ENCODE results near the gene DAP. TPM values are rescaled to one million over a fixed set of nuclear protein-coding genes. Genes with fewer than 3 reads are reported as not detected.
A peak's percentile ranks its signal among the peaks of the same experiment; 100 is the strongest.

The DAP gene
- polyA plus RNA-seq, 2 of the 4 experiments (the other 2 are of a cell fraction): 24.2 to 54.9 TPM

GRCh38 chr5:10645671-10646070 lies 115.4 kb downstream of the DAP start:
- FAIRE-seq (no peak), ATAC-seq (no peak; a peak in 1 of 6 replicates), DNase-seq (ENCODE audit: low read depth in 1 of 2, low spot score in 1 of 2) (no peak)
- no peak overlapping the region for H3K4me3 ChIP-seq
- TF ChIP-seq CBX8 (IDR thresholded peaks at IDR 0.05) (no peak), TP53 (CRISPR knock-in tag; IDR thresholded peaks at IDR 0.05) (no peak), BHLHE40 (IDR thresholded peaks at IDR 0.05; ENCODE audit: low read depth, low read length) (no peak), EP300 (IDR thresholded peaks at IDR 0.05) (no peak), PHF8 (IDR thresholded peaks at IDR 0.05; ENCODE audit: borderline replicate concordance, low read depth) (no peak), MAFK (IDR thresholded peaks at IDR 0.05; ENCODE audit: partially characterized antibody) (no peak), HOXB5 (CRISPR knock-in tag; IDR thresholded peaks at IDR 0.05) (no peak), NFE2L2 (conservative IDR thresholded peaks at IDR 0.05; ENCODE audit: low read length) (no peak), MAX (IDR thresholded peaks at IDR 0.05) (no peak), USF2 (IDR thresholded peaks at IDR 0.05) (no peak), CEBPB (IDR thresholded peaks at IDR 0.05) (no peak), MAZ (IDR thresholded peaks at IDR 0.05; ENCODE audit: borderline replicate concordance, low read depth, low read length) (no peak), JUNB (IDR thresholded peaks at IDR 0.05) (no peak), TFCP2L1 (CRISPR knock-in tag; IDR thresholded peaks at IDR 0.05) (no peak), FOSB (CRISPR knock-in tag; IDR thresholded peaks at IDR 0.05) (no peak), ZC3H11A (IDR thresholded peaks at IDR 0.05) (no peak), JUN (IDR thresholded peaks at IDR 0.05) (no peak), BCL3 (IDR thresholded peaks at IDR 0.05) (no peak), RFX5 (IDR thresholded peaks at IDR 0.05) (no peak), HEYL (CRISPR knock-in tag; IDR thresholded peaks at IDR 0.05) (no peak)
- no peak overlapping the region for H3K27ac ChIP-seq
- no peaks in the 10 kb centered on the region for H3K4me1 ChIP-seq
- WGBS (ENCODE audit: missing lambda C conversion rate): 84% methylated on average over 6 of the region's 6 CpGs
- POLR2A ChIA-PET: no interaction called here
- CTCF ChIA-PET: interaction anchor here (0.5 to 2.7 kb wide), 3 partner anchors 18 to 193 kb away, joined by 3 to 12 read pairs (median 4); no protein-coding TSS in a partner anchor
- no peaks in the 10 kb centered on the region for H3K9me3 ChIP-seq
- H3K4me2 ChIP-seq: no peak overlapping the region

DNA sequence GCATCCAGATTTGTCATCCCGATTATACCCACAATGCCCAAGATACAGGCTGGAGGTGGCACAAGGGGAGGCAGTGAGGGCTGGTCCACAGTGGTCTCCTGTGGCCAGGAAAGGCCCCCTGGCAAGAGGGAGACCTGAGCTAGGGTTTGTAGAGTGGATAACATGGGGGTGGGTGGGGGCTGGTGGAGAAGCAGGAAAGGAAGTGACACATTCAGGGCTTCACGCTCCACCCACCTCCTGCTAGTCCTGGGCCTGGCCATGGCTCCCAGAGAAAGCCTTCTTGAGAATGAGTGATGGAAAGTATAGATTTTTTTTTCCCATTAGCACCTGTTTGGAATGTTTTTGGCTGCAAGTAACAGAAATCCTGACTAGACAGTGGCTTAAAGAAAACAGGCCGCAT lies 115.9 kb downstream of the DAP start:
- Histone ChIP-seq H3K4me3 (no peak overlapping the region), H3K4me1 (no peaks in the 10 kb centered on the region), H3K27ac (no peak overlapping the region), H3K4me2 (no peak overlapping the region), H3K9me3 (no peaks in the 10 kb centered on the region)
- FAIRE-seq (no peak), DNase-seq (ENCODE audit: low read depth in 1 of 2, low spot score in 1 of 2) (no peak), ATAC-seq (peak in 1 of 2 experiments; percentile 24; a peak in 2 of 6 replicates)
- TF ChIP-seq EP300 (IDR thresholded peaks at IDR 0.05) (no peak), KDM1A (IDR thresholded peaks at IDR 0.05; ENCODE audit: low read depth) (no peak)
- ChIA-PET CTCF (interaction anchor here (0.5 to 2.7 kb wide), 4 partner anchors 8 to 193 kb away, joined by 3 to 12 read pairs (median 4); no protein-coding TSS in a partner anchor), POLR2A (no interaction called here)
- 88% methylated on average over 3 of the region's 3 CpGs for WGBS (ENCODE audit: missing lambda C conversion rate)

GRCh38 chr5:10644192-10644591 lies 116.8 kb downstream of the DAP start:
- ATAC-seq (no peak), DNase-seq (ENCODE audit: low read depth in 1 of 2, low spot score in 1 of 2) (no peak), FAIRE-seq (no peak)
- POLR2A ChIA-PET: no interaction called here
- WGBS (ENCODE audit: missing lambda C conversion rate): 87% methylated on average over 9 of the region's 9 CpGs
- CTCF ChIA-PET: interaction anchor here (0.6 to 2.7 kb wide), 4 partner anchors 8 to 192 kb away, joined by 4 to 12 read pairs (median 5); no protein-coding TSS in a partner anchor
- TF ChIP-seq CEBPB (IDR thresholded peaks at IDR 0.05): no peak
- TF ChIP-seq, protein P1, sequence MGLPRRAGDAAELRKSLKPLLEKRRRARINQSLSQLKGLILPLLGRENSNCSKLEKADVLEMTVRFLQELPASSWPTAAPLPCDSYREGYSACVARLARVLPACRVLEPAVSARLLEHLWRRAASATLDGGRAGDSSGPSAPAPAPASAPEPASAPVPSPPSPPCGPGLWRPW (IDR thresholded peaks at IDR 0.05): no peak
- TF ChIP-seq HOXA7 (CRISPR knock-in tag; IDR thresholded peaks at IDR 0.05): no peak
- no peak for TF ChIP-seq CBX2 (IDR thresholded peaks at IDR 0.05; ENCODE audit: borderline replicate concordance, low read depth)
- TF ChIP-seq, protein P2, sequence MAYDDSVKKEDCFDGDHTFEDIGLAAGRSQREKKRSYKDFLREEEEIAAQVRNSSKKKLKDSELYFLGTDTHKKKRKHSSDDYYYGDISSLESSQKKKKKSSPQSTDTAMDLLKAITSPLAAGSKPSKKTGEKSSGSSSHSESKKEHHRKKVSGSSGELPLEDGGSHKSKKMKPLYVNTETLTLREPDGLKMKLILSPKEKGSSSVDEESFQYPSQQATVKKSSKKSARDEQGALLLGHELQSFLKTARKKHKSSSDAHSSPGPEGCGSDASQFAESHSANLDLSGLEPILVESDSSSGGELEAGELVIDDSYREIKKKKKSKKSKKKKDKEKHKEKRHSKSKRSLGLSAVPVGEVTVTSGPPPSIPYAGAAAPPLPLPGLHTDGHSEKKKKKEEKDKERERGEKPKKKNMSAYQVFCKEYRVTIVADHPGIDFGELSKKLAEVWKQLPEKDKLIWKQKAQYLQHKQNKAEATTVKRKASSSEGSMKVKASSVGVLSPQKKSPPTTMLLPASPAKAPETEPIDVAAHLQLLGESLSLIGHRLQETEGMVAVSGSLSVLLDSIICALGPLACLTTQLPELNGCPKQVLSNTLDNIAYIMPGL (CRISPR knock-in tag; IDR thresholded peaks at IDR 0.05; ENCODE audit: borderline replicate concordance): no peak
- no peak for TF ChIP-seq ZNF302 (CRISPR knock-in tag; IDR thresholded peaks at IDR 0.05)
- no peak for TF ChIP-seq NFE2L2 (conservative IDR thresholded peaks at IDR 0.05; ENCODE audit: low read length)
- no peak overlapping the region for H3K27ac ChIP-seq
- no peak overlapping the region for H3K4me3 ChIP-seq
- no peaks in the 10 kb centered on the region for H3K4me1 ChIP-seq
- H3K4me2 ChIP-seq: no peak overlapping the region
- no peaks in the 10 kb centered on the region for H3K9me3 ChIP-seq

All from A549 (cell line).